K562 (cell line): Measurements from ENCODE around the gene COL7A1. TPM values are rescaled to one million over a fixed set of nuclear protein-coding genes. Genes with fewer than 3 reads are reported as not detected.

Experiments used
- CBFA2T3 ChIP-seq: fragments of 450-650 bp; IDR thresholded peaks from 2 replicates; pipeline ENCODE4 v1.6.1; 2017
- ETV1 ChIP-seq: fragments of 450-650 bp; conservative IDR thresholded peaks from 2 replicates; pipeline ENCODE4 v1.6.1; 2016; ENCODE audit warnings: missing genetic modification characterization, control low read depth, low read depth, missing compliant biosample characterization
- FOS ChIP-seq: IDR thresholded peaks from 3 replicates; pipeline ENCODE4 v1.6.1; 2011; ENCODE audit not compliant: insufficient read length; ENCODE audit errors: extremely low read depth
- HSF4 ChIP-seq: fragments of 250-450 bp; sonication (Bioruptor Pico); IDR thresholded peaks from 2 replicates; pipeline ENCODE4 v2.1.2; 2022; ENCODE audit warnings: mild to moderate bottlenecking, moderate library complexity, borderline replicate concordance
- NCOA2 ChIP-seq, 2 experiments: fragments of 450-650 bp; IDR thresholded peaks; 2 replicates each; pipeline ENCODE4 v1.6.1; 2018; ENCODE audit warnings: mild to moderate bottlenecking in 2 of 2, moderate library complexity in 1 of 2; ENCODE audit not compliant: partially characterized antibody in 2 of 2
- NFXL1 ChIP-seq: fragments of 450-650 bp; formaldehyde crosslinking; IDR thresholded peaks from 2 replicates; pipeline ENCODE4 v1.4.0; 2021; ENCODE audit warnings: mild to moderate bottlenecking
- RB1 ChIP-seq: fragments of 450-650 bp; IDR thresholded peaks from 2 replicates; pipeline ENCODE4 v1.6.1; 2017; ENCODE audit warnings: low read depth, mild to moderate bottlenecking
- SAP30 ChIP-seq: fragments of 200-600 bp; sonication (generic); IDR thresholded peaks from 2 replicates; pipeline ENCODE4 v1.6.1; 2012; ENCODE audit warnings: borderline replicate concordance, low read depth, mild to moderate bottlenecking, moderate library complexity, low read length, control low read depth, inconsistent platforms; ENCODE audit not compliant: insufficient read depth, poor library complexity, severe bottlenecking
- SIN3A ChIP-seq, 2 experiments: fragments of 150-350 bp in 1 of 2; IDR thresholded peaks; 2 replicates each; pipeline ENCODE4 v1.6.1; 2011 to 2016; ENCODE audit warnings: borderline replicate concordance in 2 of 2, low read depth in 2 of 2, low read length in 2 of 2, mild to moderate bottlenecking in 2 of 2, moderate library complexity in 2 of 2; ENCODE audit not compliant: control insufficient read depth in 1 of 2
- SIRT6 ChIP-seq: IDR thresholded peaks from one replicate; pipeline ENCODE4 v1.6.1; 2012; ENCODE audit warnings: low read depth, mild to moderate bottlenecking, control low read depth, inconsistent platforms, low read length, moderate library complexity
- UBTF ChIP-seq, 2 experiments: IDR thresholded peaks; 2 replicates each; pipeline ENCODE4 v1.6.1; 2012; ENCODE audit warnings: improper control_type of control experiment in 2 of 2, low read depth in 2 of 2, low read length in 2 of 2, borderline replicate concordance in 1 of 2
- ZFP1 ChIP-seq: fragments of 450-650 bp; formaldehyde crosslinking; IDR thresholded peaks from 2 replicates; pipeline ENCODE4 v1.4.0; 2020; ENCODE audit warnings: mild to moderate bottlenecking, mixed read lengths
- ZNF431 ChIP-seq: sonication (generic); formaldehyde crosslinking; IDR thresholded peaks from 2 replicates; pipeline ENCODE4 v1.8.0; 2022; ENCODE audit warnings: mild to moderate bottlenecking, missing genetic modification reagents
- ZNF589 ChIP-seq: fragments of 200-800 bp; sonication (Bioruptor generic); IDR thresholded peaks from 2 replicates; pipeline ENCODE4 v1.6.1; 2016; ENCODE audit warnings: low read depth, missing genetic modification characterization, missing compliant biosample characterization
- polyA plus RNA-seq, 8 experiments: library from polyadenylated mRNA; depleted of rRNA in 4 of 8; stranded (reverse) in 5 of 8; unstranded in 3 of 8; fragments of >200 nt; fragmentation: Nextera tagmentation in 2 of 8; fragmentation: Illumina TruSeq in 1 of 8; extraction: Ambion mirVana in 2 of 8; extraction: Trizol in 1 of 8; gene quantifications; 2 replicates each; pipeline versions ENCODE4 v1.2.1 to v1.2.3, GENCODE V29; 2011 to 2014; ENCODE audit warnings: inconsistent platforms in 1 of 8, missing spikeins in 1 of 8
- total RNA-seq, 7 experiments: library from RNA; depleted of rRNA in 6 of 7; stranded (reverse); fragments of >200 nt in 6 of 7; fragmentation: Illumina TruSeq in 2 of 7; extraction: Trizol in 2 of 7; gene quantifications; 2 replicates each; pipeline versions ENCODE4 v1.2.1 to v1.2.3, GENCODE V29; 2011 to 2021; ENCODE audit warnings: low replicate concordance in 1 of 7
- TF ChIP-seq, protein P1 (sequence below): sonication (generic); formaldehyde crosslinking; IDR thresholded peaks from 2 replicates; pipeline ENCODE4 v1.8.0; 2022; ENCODE audit warnings: mild to moderate bottlenecking, low read depth, missing genetic modification reagents
- TF ChIP-seq, protein P2 (sequence below): fragments of 450-650 bp; formaldehyde crosslinking; conservative IDR thresholded peaks from 2 replicates; pipeline ENCODE4 v1.4.0; 2022; ENCODE audit warnings: mild to moderate bottlenecking, missing genetic modification characterization
- TF ChIP-seq, protein P3 (sequence below): sonication (generic); formaldehyde crosslinking; IDR thresholded peaks from 2 replicates; pipeline ENCODE4 v1.9.0; 2022; ENCODE audit warnings: mild to moderate bottlenecking, missing genetic modification reagents
- TF ChIP-seq, protein P4 (sequence below): fragments of 450-650 bp; IDR thresholded peaks from 2 replicates; pipeline ENCODE4 v1.6.1; 2016; ENCODE audit warnings: borderline replicate concordance

COL7A1 gene
- total and polyA plus RNA-seq, 9 of the 15 experiments (the other 6 are each of a cell fraction or from before 2014, with no cell fraction given): 0.09 to 0.66 (median 0.35) TPM; not detected in 3

DNA sequence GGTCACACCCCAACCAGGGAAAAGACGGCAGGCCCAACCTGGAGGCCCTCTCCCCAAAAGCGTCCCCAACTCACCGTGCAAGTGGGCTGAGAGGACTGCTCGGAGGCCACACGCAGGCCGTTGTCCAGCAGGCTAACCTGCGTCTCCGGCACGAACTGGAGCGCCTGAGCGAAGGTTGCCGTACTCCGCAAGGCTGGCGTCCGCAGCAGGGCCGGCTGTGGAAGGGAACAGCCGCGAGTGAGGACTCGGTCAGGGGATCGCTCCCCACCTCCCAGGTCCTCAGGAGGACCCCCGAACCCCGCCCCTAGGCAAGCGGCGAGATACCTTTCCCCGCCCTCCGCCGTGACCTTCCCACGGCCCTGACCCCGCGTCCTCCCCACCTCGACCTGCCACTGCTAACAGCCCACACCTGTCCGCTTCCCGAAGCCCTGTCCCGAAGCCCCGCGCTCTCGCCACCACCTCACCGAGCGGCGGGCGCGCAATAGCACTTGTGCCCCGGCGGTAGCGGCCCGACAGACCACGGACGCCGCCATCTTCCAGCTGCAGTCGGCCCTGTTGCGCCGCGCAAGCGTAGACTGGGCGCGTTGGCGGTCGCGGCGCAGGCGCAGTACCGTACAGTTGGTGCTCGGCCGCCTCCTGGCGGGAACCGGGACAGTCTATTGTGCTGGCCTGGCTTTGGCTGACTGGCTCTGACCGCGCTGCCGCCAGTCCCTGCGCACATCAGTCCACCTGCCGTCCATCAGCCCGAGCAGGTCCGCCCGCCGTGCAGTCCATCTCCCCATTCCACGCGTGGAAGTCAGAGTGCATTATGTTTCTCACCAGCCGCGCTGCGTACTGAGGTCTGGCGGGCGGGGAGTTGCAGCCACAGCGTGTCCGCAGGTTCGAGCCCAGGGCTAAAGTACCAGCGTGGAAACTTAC lies 14.2 kb upstream of the COL7A1 start, which contains the start of gene UQCRC1 (continued):
- TF ChIP-seq HSF4 (no peak), NCOA2 (IDR thresholded peaks at IDR 0.05; ENCODE audit: partially characterized antibody in 2 of 2) (no peak), SIRT6 (no peak), ZNF589 (CRISPR knock-in tag) (no peak), FOS (no peak), UBTF (IDR thresholded peaks at IDR 0.05; ENCODE audit: borderline replicate concordance in 1 of 2, low read depth in 2 of 2, low read length in 2 of 2) (0 out of 4 replicates have a peak, but pooled peaks of 1 of the 2 experiments have one; percentile 37), SAP30 (no peak), CBFA2T3 (no peak), ZFP1 (no peak), RB1 (peak; percentile 82), SIN3A (IDR thresholded peaks at IDR 0.05; ENCODE audit: borderline replicate concordance in 2 of 2, control insufficient read depth in 1 of 2, low read depth in 2 of 2, low read length in 2 of 2) (peak in 1 of 2 experiments; percentile 61; a peak in 1 of 4 replicates), NFXL1 (CRISPR knock-in tag) (no peak), ETV1 (tag) (no peak), ZNF431 (no peak)
- TF ChIP-seq, protein P1, sequence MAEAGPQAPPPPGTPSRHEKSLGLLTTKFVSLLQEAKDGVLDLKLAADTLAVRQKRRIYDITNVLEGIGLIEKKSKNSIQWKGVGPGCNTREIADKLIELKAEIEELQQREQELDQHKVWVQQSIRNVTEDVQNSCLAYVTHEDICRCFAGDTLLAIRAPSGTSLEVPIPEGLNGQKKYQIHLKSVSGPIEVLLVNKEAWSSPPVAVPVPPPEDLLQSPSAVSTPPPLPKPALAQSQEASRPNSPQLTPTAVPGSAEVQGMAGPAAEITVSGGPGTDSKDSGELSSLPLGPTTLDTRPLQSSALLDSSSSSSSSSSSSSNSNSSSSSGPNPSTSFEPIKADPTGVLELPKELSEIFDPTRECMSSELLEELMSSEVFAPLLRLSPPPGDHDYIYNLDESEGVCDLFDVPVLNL (CRISPR knock-in tag): no peak; the same call in 1 of the 2 replicates
- TF ChIP-seq, protein P2, sequence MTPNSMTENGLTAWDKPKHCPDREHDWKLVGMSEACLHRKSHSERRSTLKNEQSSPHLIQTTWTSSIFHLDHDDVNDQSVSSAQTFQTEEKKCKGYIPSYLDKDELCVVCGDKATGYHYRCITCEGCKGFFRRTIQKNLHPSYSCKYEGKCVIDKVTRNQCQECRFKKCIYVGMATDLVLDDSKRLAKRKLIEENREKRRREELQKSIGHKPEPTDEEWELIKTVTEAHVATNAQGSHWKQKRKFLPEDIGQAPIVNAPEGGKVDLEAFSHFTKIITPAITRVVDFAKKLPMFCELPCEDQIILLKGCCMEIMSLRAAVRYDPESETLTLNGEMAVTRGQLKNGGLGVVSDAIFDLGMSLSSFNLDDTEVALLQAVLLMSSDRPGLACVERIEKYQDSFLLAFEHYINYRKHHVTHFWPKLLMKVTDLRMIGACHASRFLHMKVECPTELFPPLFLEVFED (CRISPR knock-in tag): 0 out of 2 replicates have a peak, but pooled peaks have one; percentile 30
- TF ChIP-seq, protein P3, sequence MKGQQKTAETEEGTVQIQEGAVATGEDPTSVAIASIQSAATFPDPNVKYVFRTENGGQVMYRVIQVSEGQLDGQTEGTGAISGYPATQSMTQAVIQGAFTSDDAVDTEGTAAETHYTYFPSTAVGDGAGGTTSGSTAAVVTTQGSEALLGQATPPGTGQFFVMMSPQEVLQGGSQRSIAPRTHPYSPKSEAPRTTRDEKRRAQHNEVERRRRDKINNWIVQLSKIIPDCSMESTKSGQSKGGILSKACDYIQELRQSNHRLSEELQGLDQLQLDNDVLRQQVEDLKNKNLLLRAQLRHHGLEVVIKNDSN (CRISPR knock-in tag): no peak
- TF ChIP-seq, protein P4, sequence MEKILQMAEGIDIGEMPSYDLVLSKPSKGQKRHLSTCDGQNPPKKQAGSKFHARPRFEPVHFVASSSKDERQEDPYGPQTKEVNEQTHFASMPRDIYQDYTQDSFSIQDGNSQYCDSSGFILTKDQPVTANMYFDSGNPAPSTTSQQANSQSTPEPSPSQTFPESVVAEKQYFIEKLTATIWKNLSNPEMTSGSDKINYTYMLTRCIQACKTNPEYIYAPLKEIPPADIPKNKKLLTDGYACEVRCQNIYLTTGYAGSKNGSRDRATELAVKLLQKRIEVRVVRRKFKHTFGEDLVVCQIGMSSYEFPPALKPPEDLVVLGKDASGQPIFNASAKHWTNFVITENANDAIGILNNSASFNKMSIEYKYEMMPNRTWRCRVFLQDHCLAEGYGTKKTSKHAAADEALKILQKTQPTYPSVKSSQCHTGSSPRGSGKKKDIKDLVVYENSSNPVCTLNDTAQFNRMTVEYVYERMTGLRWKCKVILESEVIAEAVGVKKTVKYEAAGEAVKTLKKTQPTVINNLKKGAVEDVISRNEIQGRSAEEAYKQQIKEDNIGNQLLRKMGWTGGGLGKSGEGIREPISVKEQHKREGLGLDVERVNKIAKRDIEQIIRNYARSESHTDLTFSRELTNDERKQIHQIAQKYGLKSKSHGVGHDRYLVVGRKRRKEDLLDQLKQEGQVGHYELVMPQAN: peak; percentile 65; the same call in 1 of the 2 replicates
